ENCODE measurements around the gene LRRFIP2.

Gene LRRFIP2

GRCh38 chr3:37041546-37042195 is 132.7 kb downstream of the LRRFIP2 start:
- TF ChIP-seq CTCF (IDR thresholded peaks at IDR 0.05; ENCODE audit: low read depth, low read length, missing control alignments): no peak
- H3K4me3 ChIP-seq (ENCODE audit: low read depth, low read length): no peak overlapping the region
- no peak for DNase-seq (ENCODE audit: low read depth)

GRCh38 chr3:37040231-37040630 is 134.2 kb downstream of the LRRFIP2 start:
- no peak overlapping the region for H3K4me3 ChIP-seq (ENCODE audit: low read depth, low read length)
- DNase-seq (ENCODE audit: low read depth): no peak
- TF ChIP-seq CTCF (IDR thresholded peaks at IDR 0.05; ENCODE audit: low read depth, low read length, missing control alignments): no peak

- H3K4me3 ChIP-seq (ENCODE audit: low read depth, low read length): no peak overlapping the region
- no peak for TF ChIP-seq CTCF (IDR thresholded peaks at IDR 0.05; ENCODE audit: low read depth, low read length, missing control alignments)
- DNase-seq (ENCODE audit: low read depth): no peak
Measured at GRCh38 chr3:37039161-37039846, 135.1 kb downstream of the LRRFIP2 start.

- no peak for TF ChIP-seq CTCF (IDR thresholded peaks at IDR 0.05; ENCODE audit: low read depth, low read length, missing control alignments)
- DNase-seq (ENCODE audit: low read depth): no peak
Measured at GRCh38 chr3:37037352-37037751, 137.0 kb downstream of the LRRFIP2 start.

GRCh38 chr3:37032961-37033360 is 141.4 kb downstream of the LRRFIP2 start:
- no peak for DNase-seq (ENCODE audit: low read depth)
- H3K4me3 ChIP-seq (ENCODE audit: low read depth, low read length): no peak overlapping the region
- TF ChIP-seq CTCF (IDR thresholded peaks at IDR 0.05; ENCODE audit: low read depth, low read length, missing control alignments): no peak

More at GRCh38 chr3:37037352-37037751, 137.0 kb downstream of the LRRFIP2 start:
- H3K4me3 ChIP-seq (ENCODE audit: low read depth, low read length): no peak overlapping the region

- no peak for TF ChIP-seq CTCF (IDR thresholded peaks at IDR 0.05; ENCODE audit: low read depth, low read length, missing control alignments)
- H3K4me3 ChIP-seq (ENCODE audit: low read depth, low read length): no peak overlapping the region
- no peak for DNase-seq (ENCODE audit: low read depth)
Measured at GRCh38 chr3:37031096-37031682, 143.2 kb downstream of the LRRFIP2 start.
